Heart left ventricle (tissue), 13 donors: ENCODE measurements around the gene ZDHHC1.

Experiments used
- CTCF ChIP-seq, 12 donors: fragments of 200-600 bp; sonication (generic) in 4 of 12; IDR thresholded peaks; one replicate each; pipeline versions ENCODE4 v1.5.0 to v1.8.0; 2018 to 2022; ENCODE audit warnings: antibody characterized with exemption in 12 of 12, mild to moderate bottlenecking in 5 of 12
- POLR2A ChIP-seq, 2 donors: fragments of 450-650 bp; IDR thresholded peaks; one replicate each; pipeline ENCODE4 v1.6.1; 2017; ENCODE audit warnings: antibody characterized with exemption in 2 of 2, mild to moderate bottlenecking in 2 of 2, moderate library complexity in 2 of 2
- donor health status: ischemic (EF 13 %, LVEDD 7.1; RV severe dilation, severe dysfunction).
- donor health status: DM: no; HTN: yes; CAD: no.
- donor health status: DM: no; HTN: no; CAD: no.
- donor health status: ischemic (EF 25% LVEDD 6.9; RV normal size, moderate dysfunction).
- donor health status: ischemic (EF 25% LVEDD 5.7; RV mildly dilated, moderate dysfunction).
- donor health status: ischemic (EF 35%, LVEDD 5.7; RV mildly dilated, moderate dysfunction).
- donor health status: nonischemic (EF 11% LVEDD 7.7; RV severe dilation, severe dysfunction).
- donor health status: DM: yes; HTN: yes; CAD: no.
- donor health status: PGD.
- donor health status: ischemic (EF 29% LVEDD 5.4; RV normal size, mild dysfunction).
- donor health status: nonischemic (EF 23%, LVEDD 6.1; RV moderate dilation, normal function).

GRCh38 chr16:67398546-67399217 lies 17.6 kb downstream of the ZDHHC1 start:
- no peak for TF ChIP-seq CTCF (IDR thresholded peaks at IDR 0.05)
- TF ChIP-seq POLR2A (IDR thresholded peaks at IDR 0.05), result no peak
